Stimulated activated CD4-positive, alpha-beta T cell treated with anti-CD3 and anti-CD28 coated beads, Interleukin-15, amount 100 ng/mL, for 48 hours (primary cell): Measurements from ENCODE around the gene KRTAP10-3.
"Not testable (repeated sequence)": the region's sequence is repeated elsewhere in the genome, so short reads cannot be mapped to it uniquely, and the experiment has no call there.

Experiments
- DNase-seq, 2 donors: peaks; one replicate each; pipeline ENCODE4 v3.0.0-alpha.2; 2020; ENCODE audit warnings: low read depth in 2 of 2

KRTAP10-3 gene

DNA sequence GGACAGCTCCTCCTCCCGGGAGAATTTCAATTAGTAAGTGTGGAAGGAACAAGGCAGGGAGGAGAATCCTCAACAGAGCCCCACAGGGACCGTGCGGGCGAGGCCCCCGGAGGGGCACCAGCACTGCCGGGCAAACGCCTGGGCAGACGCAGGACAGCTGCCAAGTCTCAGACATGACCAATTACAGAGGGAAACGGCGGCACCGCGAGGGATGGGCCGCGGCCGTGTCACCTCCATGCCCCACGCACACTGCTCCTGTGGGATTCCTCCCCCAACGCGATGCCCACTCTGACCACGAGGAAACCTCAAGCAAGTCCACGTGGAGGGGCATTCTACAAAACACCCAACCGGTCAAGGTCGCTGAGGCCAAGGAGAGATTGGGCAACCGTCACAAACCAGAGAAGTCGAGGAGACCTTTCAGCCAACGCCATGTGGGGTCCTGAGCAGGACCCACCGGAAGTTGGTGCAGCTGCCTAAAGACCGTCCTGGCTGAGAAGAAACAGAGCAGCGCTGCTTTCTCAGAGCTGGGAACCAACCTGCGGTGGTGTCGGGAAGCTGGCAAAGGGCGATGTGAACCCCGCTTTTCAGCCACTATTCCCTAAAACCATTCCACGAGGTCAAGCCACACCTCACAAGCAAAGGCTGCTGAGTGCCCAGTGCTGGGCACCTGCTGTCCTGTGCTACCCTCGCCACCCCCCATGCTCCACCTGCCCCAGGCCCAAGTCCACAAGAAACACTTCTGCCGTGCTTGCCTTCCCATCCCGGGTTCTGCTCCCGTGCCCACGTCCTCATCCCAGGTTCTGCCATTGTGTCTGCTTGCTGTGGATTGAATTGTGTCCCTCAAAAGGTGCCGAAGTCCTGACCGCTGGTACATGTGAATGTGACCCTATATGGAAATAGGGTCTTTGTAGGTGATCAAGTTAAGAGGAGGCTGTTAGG is 13.5 kb upstream of the KRTAP10-3 start:
- no peak for DNase-seq

DNA sequence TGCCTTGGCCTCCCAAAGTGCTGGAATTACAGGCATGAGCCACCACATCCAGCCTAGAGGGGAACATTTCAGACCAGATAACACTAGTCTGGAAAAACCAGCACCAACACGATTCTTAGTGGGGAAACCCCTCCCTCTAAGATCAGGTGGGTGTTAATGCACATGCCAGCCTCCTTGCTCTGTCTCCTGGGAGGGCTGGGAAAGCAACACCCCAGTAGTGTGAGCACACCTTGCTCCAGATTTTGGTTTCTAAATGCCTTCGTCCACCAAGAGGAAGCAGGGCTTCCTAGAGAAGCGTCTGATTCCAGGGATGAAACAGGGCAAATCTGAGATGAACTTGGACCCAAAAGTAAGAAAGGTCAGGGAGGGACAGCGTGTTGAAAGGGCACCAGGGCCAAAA is 12.7 kb upstream of the KRTAP10-3 start:
- no peak for DNase-seq

DNA sequence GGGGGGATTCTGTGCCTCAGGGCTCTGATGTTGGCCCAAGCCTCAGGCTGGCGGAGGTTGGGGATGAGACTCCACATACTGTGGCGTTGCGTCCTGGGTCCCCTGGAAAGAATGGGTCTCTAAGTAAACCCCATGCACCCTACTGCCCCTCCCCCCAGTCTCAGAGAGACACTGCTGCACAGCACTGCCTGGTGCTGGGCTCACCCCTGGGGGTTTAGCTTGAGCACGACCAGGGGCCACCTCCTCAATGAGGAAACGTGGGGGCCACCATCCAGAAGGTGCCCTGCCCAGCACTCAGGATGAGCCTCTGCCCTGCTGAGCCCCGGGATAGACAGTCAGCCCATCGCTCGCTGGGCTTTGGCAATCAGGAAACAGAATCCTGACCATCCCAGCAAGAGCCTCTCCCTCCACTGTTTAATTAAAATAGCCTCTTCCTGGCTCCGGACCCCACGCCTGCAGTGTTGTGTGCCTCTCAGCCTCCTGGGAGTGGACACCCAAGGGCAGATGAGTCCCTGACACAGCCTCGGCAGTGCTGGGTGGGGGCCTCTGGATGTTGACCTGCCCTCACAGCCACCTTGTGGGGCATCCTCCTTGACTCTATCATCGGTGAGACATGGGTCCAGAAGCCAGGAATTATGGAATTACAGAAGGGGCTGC is 11.4 kb upstream of the KRTAP10-3 start:
- DNase-seq: no peak

DNA sequence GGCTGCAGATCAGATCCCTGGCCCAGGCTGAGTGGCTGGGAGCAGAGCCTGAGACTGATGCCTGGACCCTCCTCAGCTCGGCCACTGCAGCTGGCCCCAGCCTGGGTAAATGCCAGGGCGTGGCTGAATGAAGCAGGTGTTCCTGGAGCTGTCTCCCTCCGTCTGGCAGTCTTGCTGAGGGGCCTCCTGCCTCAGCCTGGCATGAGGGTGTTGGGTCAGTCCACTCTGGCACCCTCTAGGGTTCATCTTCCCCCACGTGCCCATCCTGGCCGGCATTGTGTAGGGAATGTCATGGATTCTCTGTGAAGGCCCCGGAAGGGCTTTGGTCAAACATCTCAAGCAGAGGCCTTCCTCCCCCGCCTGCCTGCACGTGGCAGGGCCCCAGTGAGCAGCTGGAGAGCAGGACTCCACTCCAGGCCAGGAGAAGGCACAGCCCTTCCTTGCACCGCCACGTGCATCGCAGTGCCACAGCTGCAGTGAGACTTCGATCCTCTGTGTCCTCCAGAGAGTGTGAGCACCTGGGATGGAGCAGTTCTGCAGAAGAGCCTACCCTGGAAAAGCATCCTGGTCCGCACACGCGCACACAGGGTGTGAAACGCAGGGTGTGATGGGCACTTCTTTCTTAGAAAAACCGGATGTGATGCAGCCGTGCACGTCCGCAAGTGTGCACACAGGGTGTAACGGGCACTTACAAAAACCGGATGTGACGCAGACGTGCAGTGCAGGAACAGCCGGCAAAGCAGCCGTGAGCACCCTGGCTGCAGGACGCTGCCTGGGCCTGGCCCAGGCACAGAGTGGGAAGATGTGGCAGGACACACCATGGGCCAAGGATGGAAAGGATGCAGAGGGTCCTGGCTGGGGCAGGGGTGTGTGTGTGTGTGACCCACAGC is 10.3 kb upstream of the KRTAP10-3 start:
- no peak for DNase-seq

DNA sequence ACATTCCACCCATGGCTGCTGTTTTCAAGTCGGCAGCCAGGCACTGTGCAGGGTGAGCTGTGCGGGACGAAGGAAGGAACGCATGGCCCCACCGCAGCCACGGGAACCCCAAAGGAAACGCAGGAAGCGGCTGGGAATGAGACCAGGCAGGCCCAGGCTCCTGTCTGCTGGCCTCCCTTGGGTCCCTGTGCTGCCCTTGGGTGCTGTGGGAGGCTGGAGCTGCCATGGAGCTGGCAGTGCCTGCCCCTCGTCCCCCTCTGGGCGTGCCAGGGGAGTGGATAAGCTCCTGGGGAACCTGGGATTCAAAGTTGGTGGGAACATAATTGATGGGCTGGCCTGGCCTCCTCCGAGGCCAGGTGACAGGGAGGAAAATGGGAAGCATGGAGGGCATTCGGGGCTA is 9.7 kb upstream of the KRTAP10-3 start:
- no peak for DNase-seq

DNA sequence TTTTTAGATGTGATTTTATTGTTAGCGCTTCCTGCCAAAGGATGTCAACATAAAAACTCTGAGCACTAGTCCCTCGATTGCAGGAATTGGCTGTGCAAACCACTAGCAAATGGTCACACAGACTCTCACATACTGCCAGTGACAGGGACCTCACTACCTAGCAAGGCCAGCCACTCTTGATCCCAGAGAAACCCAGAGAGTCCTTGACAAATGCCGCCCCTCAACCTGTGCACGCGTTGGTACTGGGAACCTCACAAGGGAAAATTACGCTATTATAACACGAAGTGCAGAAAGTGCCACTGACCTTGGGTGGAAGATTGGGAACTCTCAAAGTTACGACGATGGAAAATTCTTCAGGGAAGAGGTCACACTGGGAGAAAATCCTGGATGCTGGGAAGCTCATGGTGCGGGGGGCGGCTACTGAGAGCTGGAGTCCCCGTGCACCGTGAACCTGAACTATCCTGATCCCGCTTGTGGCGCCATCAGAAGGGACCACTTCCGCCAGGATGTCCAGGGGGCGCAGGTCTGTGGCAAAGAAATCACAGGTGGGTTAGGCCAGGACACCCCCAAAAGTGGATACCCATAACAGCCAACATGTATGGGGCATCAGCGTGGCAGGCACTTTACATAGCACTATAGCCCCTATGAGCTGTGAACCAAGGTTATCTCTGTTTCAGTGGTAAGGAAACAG is 9.0 kb upstream of the KRTAP10-3 start:
- DNase-seq: no peak

DNA sequence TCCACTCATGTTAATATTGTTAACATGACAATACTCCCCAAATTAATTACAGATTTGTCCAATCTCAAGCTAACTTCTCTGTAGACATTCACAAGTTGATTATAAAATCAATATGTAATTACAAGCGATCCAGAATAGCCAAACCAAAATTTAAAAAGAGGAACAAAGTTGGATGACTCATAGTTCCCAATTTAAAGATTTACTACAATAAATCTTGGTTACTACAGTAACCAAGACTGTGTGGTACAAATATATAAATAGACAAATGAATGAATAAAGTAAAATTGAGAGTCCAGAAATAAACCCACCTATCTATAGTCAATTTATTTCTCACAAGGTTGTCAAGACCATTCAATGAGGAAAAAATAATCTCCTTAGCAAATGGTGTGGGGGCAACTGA is 7.8 kb upstream of the KRTAP10-3 start:
- DNase-seq: no peak

DNA sequence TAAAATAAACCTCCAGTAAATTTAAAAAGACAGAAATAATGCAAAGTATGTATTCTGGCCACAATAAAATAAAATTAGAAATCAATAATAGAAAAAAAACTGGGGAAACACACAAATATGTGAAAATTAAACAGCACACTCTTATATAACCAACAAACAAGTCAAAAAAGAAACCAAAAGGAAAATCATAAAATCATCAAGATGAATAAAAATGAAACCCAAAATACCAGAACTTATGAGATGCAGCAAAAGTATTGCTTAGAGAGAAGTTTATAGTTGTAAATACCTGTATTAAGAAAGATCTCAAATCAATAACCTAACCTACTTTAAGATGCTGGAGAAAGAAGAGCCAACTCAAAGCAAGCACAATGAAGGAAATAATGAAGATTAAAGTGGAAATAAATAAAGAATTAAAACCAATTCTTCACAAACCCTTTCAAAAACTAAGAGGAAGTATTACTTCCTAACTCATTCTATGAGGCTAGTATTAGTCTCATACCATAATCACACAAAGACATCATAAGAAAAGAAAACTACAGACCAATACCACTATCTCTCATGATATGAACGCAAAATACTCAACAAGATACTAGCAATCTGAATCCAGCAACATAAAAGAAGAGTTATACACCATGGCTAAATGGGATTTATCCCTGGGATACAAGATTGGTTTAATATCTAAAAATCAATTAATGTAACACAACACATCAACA is 6.4 kb upstream of the KRTAP10-3 start:
- DNase-seq: no peak

DNA sequence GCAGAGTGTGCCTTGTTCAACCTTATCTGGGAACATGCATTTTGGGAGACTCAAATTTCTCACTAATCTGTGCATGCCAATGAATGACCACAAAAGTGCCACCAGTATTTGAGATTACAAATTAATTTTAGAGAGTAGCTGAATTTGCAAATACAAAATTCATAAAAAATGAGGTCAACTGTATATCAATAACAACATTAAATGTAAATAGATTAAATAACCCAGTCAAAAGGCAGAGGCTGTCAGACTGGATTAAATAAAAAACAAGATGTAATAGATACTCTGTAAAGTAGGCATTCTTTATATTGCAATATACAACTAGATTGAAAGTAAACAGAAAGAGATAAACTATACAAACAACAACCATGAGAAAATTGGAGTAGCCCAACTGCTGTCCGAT is 5.5 kb upstream of the KRTAP10-3 start:
- no peak for DNase-seq

DNA sequence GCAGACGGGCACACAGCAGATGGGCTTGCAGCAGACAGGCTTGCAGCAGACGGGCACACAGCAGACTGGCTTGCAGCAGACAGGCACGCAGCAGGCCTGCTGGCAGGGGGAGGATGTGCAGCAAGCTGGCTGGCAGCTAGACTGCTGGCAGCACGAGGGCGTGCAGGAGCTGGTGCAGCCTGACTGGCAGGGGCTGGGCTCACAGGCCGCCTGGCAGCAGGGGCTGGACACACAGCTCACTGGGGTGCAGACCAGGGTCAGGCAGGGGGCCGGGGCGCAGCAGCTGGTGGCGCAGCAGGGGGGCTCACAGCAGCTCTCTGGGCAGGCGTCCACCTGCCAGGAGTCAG is 293 bp downstream of the KRTAP10-3 start:
- DNase-seq: not testable (repeated sequence)

DNA sequence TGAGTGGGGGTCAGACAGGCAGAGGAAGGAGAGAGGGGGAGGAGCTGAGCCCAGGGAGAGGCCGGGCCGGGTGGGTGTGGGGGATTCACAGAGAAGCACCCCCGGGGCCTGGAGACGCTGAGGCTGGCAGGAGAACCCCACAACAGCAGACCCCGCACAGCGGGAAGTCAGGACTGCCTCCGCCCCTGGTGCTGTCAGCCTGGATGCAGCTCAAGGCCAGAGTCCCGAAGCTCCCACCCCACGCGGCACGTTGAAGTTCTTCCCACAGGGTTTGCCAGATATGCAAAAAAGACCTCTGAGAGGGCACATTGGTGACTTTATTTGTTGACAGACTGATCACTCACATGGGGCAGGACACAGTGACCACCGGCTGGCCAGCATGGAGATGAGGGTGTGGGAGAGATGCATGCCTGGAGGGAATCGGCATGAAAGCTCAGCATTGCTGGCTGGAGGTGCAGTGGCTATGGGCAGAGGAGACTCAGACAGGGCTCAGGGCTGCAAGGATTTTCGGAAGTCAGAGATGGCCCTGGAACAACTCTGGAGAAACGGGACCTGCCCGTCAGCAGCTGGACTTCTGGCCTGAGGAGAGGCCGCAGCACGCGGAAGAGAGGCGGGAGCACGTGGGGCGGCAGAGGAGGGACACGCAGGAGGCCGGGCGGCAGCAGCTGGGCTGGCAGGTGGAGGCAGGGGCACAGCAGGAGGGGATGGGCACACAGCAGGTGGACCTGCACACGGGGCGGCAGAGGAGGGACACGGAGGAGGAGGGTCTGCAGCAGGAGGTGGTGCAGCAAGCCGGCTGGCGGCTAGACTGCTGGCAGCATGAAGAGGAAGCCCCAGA is 885 bp downstream of the KRTAP10-3 start:
- DNase-seq: no peak

DNA sequence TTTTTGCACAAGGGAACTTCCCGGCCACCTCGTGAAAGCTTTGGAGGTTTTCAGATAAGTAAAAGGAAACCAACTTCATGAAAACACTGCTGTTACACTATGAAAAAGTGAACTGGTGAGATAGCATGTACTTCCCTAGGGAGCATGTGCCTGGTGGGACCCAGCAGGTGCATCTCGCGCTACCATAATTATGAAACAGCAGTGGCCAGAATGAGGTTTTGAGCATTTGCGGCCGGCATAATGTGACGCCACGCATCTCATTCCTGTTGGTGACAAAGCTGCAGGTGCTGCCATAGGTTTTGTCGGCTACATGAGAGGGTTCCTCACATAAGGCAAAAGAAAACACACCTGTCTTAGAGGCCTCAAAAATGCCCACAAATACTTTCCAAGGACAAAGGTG is 1.7 kb downstream of the KRTAP10-3 start:
- DNase-seq: no peak

DNA sequence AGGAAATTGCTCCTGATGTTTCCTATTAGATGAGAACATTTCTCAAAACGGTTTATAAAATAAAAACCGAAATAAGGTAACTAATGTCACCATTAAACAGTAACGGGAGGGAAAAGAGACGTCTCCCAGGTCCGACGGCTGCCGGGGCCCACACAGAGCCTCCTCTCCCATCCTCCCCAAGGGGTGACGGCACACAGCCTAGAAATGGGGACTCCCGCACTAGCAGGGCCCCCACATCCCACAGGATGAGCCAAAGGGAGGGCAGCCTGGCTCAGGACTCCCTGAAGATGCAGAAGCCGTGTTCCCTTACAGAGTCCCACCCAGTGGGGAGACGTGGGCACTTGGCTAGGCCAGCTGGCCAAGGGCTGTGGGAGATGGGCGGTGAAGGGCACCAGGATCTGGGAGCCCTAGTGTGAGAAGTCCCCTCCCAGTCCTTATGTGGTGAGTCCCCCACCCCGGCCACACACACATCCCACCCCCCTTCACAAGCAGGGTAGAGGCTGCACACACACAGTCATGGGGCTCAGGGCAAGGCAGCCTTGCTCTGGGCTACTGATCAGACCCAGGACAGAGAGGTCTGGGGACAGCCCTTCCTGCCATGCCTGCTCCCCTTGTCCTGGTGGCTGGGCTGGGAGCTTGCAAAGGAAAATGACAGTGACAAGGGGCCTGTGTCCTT is 3.3 kb downstream of the KRTAP10-3 start:
- no peak for DNase-seq

DNA sequence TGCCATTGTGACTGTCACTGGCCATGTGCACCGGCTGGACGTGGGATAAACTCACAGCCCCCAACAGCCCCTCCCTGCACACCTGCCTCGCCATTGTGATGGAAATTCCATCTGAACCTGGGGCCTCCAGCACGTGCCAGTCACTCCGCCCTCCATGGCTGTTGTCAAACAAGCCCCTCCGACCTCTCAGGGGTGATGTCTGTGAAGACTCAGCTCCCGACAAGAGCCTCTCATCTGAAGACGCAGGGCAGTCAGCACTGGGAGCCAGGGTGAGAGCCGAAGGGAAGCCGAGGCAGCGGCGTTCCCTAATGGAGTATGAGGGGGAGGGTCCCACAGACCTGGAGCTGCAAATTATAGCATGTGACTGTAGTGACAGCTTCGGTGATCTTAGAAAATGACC is 5.9 kb downstream of the KRTAP10-3 start:
- DNase-seq: no peak

DNA sequence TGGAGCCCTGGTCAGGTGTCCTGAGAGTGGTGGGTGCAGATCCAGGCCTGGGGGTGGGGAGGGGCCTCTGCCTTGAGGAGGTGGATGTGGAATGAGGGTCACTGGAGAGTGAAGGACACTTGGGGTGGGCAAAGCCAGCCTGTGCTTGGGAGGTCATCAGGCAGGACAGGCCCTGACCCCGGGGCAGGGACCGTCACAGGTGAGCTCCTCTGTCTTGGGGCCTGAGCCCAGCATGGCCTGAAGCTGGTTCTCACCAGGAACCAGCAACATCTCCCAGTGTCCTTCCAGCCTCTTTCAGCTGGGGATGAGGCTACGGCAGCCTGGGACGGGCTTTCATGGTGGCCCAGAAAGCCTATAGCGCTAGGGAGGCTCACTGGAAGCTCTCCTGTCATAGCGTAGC is 6.5 kb downstream of the KRTAP10-3 start:
- DNase-seq: no peak

DNA sequence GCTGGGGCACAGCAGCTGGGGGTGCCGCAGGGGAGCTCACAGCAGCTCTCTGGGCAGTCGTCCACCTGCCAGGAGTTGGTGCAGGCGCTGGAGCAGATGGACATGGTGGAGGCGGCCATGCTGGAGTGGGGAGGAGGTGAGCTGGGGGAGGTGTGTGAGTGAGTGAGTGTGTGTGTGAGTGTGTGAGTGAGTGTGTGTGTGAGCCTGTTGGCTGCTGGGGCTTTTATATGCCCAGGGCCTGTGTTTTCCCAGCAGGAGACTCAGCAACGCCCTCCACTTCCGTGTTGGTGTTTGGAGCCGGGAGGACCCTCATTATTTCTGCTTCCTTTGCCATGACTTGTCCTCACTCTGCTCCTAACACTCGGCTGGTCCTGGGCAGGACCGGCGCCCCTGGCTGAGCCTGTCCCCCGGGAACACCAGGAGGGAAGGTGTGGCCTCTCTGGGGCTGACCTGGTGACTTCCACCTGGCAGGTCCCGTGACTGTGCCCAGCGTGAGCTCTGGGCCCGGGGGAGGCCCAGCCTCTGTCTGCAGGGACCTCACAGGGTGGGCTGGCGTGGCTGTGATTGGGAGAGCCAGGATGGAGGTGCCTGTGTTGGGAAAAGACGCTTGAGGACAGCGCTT is 7.1 kb downstream of the KRTAP10-3 start, which contains the start of gene KRTAP10-2:
TSS of gene KRTAP10-2 (minus strand) at position 166 of the 622 bp plus-strand sequence. CDS start at position 119, 47 bp downstream.
- DNase-seq: no peak

DNA sequence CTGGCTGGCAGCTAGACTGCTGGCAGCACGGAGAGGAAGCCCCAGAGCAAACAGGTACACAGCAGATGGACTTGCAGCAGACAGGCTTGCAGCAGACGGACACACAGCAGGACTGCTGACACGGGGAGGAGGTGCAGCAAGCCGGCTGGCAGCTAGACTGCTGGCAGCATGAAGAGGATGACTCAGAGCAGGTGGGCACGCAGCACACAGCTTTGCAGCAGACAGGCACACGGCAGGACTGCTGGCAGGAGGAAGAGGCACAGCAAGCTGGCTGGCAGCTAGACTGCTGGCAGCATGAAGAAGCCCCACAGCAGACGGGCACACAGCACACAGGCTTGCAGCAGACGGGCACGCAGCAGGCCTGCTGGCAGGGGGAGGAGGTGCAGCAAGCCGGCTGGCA is 7.8 kb downstream of the KRTAP10-3 start:
- no peak for DNase-seq

DNA sequence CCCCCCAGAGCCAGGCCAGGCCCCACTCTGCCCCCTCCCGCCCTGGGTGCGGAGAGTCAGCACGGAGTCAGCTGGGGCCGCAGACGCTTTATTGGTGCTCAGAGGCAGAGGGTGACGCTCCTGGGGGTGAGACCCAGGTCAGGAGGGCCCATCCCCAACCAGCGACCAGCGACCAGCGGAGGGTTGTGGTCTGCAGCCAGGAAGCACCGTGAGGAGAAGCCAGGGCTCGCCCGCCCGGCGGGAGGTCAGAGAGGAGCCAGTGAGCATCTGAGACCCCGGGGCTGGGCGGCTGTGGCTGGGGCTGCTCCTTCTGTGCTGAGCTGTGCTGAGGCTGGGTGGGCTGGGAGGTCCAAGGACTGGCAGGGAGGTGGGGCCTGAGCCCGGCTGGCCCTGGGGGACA is 8.3 kb downstream of the KRTAP10-3 start:
- DNase-seq: not testable (repeated sequence)
